SK-N-SH treated with all-trans-retinoic acid at 6 μM for 48 hours (cell line): ENCODE measurements around the gene HES3.

Experiments
- CREB5 ChIP-seq: fragments of 250-450 bp; sonication (Bioruptor Pico); IDR thresholded peaks from 2 replicates; pipeline ENCODE4 v1.5.1; 2020; ENCODE audit warnings: low read depth, mild to moderate bottlenecking, moderate library complexity
- ESRRG ChIP-seq: fragments of 250-450 bp; sonication (Bioruptor Pico); IDR thresholded peaks from 2 replicates; pipeline ENCODE4 v1.6.1; 2021; ENCODE audit warnings: mild to moderate bottlenecking
- ISL1 ChIP-seq: fragments of 250-450 bp; sonication (Bioruptor Pico); IDR thresholded peaks from 2 replicates; pipeline ENCODE4 v2.1.2; 2022; ENCODE audit warnings: mild to moderate bottlenecking, moderate library complexity
- PATZ1 ChIP-seq: fragments of 250-450 bp; sonication (Bioruptor Pico); IDR thresholded peaks from 2 replicates; pipeline ENCODE4 v1.8.0; 2020; ENCODE audit warnings: mild to moderate bottlenecking, moderate library complexity, borderline replicate concordance
- RARB ChIP-seq: fragments of 250-450 bp; sonication (Bioruptor Pico); IDR thresholded peaks from 2 replicates; pipeline ENCODE4 v1.8.0; 2021; ENCODE audit warnings: mild to moderate bottlenecking, moderate library complexity
- TOX ChIP-seq: fragments of 250-450 bp; sonication (Bioruptor Pico); IDR thresholded peaks from 2 replicates; pipeline ENCODE4 v1.8.0; 2021; ENCODE audit warnings: mild to moderate bottlenecking, moderate library complexity, borderline replicate concordance
- ZFP3 ChIP-seq: fragments of 250-450 bp; sonication (Bioruptor Pico); IDR thresholded peaks from 2 replicates; pipeline ENCODE4 v1.5.0; 2020; ENCODE audit warnings: mild to moderate bottlenecking, moderate library complexity
- ZNF565 ChIP-seq: fragments of 450-650 bp; formaldehyde crosslinking; conservative IDR thresholded peaks from 2 replicates; pipeline ENCODE4 v1.5.0; 2020; ENCODE audit warnings: low read depth, mild to moderate bottlenecking, moderate library complexity
- ZNF8 ChIP-seq: fragments of 450-650 bp; formaldehyde crosslinking; IDR thresholded peaks from 2 replicates; pipeline ENCODE4 v1.5.0; 2020; ENCODE audit warnings: mild to moderate bottlenecking, moderate library complexity
- TF ChIP-seq, protein P1 (sequence below): fragments of 250-450 bp; sonication (Bioruptor Pico); IDR thresholded peaks from 2 replicates; pipeline ENCODE4 v1.5.0; 2020; ENCODE audit warnings: mild to moderate bottlenecking, moderate library complexity

DNA sequence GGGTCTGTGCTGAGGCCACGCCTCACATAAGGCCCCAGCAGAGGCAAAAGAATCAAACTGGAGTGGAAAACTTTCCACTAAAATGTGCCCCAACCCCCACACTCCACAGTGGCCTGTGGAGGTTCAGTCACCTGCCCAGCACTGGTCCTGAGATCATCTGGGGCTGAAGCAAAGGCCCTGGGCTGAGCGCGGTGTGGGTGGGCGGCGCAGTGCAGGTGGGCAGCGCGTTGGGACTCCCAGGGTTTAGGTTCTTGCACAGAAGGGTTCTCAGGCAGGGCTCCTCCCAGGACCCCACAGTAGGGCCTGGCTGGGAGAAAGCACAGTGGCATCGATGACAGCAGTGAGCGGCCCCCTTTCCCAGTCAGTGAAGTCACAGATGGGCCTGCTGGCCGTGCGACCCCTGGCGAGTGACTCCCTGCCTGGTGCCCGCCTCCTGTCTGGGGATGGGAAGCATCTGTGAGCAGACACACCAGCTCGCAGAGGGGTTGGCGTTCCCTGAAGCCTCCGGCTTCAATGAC is 30.7 kb downstream of the HES3 start:
- TF ChIP-seq RARB (CRISPR knock-in tag) (no peak), CREB5 (CRISPR knock-in tag) (no peak), TOX (no peak), ESRRG (no peak), ZNF8 (CRISPR knock-in tag) (no peak), PATZ1 (CRISPR knock-in tag) (no peak), ISL1 (CRISPR knock-in tag) (no peak), ZNF565 (CRISPR knock-in tag) (no peak), ZFP3 (no peak)
- TF ChIP-seq, protein P1, sequence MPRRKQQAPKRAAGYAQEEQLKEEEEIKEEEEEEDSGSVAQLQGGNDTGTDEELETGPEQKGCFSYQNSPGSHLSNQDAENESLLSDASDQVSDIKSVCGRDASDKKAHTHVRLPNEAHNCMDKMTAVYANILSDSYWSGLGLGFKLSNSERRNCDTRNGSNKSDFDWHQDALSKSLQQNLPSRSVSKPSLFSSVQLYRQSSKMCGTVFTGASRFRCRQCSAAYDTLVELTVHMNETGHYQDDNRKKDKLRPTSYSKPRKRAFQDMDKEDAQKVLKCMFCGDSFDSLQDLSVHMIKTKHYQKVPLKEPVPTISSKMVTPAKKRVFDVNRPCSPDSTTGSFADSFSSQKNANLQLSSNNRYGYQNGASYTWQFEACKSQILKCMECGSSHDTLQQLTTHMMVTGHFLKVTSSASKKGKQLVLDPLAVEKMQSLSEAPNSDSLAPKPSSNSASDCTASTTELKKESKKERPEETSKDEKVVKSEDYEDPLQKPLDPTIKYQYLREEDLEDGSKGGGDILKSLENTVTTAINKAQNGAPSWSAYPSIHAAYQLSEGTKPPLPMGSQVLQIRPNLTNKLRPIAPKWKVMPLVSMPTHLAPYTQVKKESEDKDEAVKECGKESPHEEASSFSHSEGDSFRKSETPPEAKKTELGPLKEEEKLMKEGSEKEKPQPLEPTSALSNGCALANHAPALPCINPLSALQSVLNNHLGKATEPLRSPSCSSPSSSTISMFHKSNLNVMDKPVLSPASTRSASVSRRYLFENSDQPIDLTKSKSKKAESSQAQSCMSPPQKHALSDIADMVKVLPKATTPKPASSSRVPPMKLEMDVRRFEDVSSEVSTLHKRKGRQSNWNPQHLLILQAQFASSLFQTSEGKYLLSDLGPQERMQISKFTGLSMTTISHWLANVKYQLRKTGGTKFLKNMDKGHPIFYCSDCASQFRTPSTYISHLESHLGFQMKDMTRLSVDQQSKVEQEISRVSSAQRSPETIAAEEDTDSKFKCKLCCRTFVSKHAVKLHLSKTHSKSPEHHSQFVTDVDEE (CRISPR knock-in tag) = no peak
